ENCODE measurements around the gene GALNTL6. TPM values are rescaled to one million over a fixed set of nuclear protein-coding genes. Genes with fewer than 3 reads are reported as not detected.
"Not testable (repeated sequence)": the region's sequence is repeated elsewhere in the genome, so short reads cannot be mapped to it uniquely, and the experiment has no call there.

The GALNTL6 gene
- total RNA-seq, 2 donors from 2014 or later = 0.71 TPM; not detected in 1

DNA sequence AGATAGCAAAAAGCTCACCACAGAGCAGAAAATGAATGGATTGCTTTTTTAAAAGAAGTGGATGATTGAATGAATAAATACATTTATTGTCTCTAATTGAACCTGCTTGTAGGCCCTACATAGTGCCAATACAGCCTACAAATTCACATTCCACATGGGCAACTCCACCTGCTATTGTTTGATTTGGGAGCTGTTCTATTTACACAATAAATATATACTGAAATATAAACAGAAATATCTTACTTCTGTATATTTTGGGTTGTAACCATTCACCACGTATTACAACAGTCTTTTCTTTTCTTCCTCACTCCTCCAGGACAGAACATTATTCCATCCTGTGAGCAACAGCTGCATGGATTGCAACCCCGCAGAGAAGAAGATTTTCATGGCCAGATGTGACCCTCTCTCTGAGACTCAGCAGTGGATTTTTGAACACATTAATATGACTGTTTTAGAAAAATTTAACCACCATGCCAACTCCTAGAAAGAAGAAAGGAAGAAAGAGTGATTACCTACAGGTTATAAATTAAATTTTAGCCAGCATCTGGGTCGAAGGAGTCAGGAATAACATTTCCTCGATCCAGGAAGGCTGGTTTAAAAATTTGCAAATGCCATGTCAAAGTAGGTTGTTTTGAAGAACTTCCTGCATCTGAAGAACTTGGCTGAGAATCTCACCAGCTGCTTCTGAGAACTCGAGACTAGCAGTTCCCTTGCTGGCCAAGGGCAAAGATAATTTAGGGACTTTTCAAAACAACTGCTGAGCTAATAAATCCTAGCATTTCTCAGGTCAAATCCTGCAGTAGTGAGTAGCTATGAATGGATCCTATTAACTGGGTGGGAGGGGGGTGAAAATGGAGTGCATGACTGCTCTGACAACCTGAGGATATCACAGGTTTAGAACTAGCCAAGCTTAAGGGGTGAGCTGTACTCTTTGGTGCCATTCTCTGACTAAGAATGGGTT lies 1226.7 kb downstream of the GALNTL6 start:
- Mint-ChIP-seq H3K4me1 (peaks cover 18% of the 10 kb centered on the region), H3K4me3 (no peak overlapping the region), H3K9me3 (peaks cover 15% of the 10 kb centered on the region), H3K27me3 (ENCODE audit: insufficient read depth) (peaks cover 13% of the 10 kb centered on the region), H3K27ac (no peak overlapping the region), H3K36me3 (ENCODE audit: low read depth) (no peaks in the 10 kb centered on the region)
- Histone ChIP-seq H3K36me3 (ENCODE audit: control insufficient read depth, insufficient read depth, low read length) (no peaks in the 10 kb centered on the region), H3K9ac (ENCODE audit: extremely low read depth, low read length, poor library complexity, severe bottlenecking) (no peak overlapping the region), H3K4me3 (ENCODE audit: low read length) (no peak overlapping the region), H3K9me3 (ENCODE audit: control insufficient read depth, low read length) (no peaks in the 10 kb centered on the region), H3K27ac (ENCODE audit: low read depth, low read length) (no peak overlapping the region), H3K4me1 (ENCODE audit: control insufficient read depth, insufficient read depth, low read length) (peaks cover 3% of the 10 kb centered on the region), H3K27me3 (ENCODE audit: control insufficient read depth, insufficient read depth, low read length, poor library complexity, severe bottlenecking) (no peaks in the 10 kb centered on the region)
- 72 to 86% methylated on average over 3 to 5 of the region's 5 CpGs for WGBS, 2 experiments (ENCODE audit: insufficient coverage in 1 of 2, insufficient read length in 1 of 2)
- DNase-seq = no peak
- no peak for TF ChIP-seq CTCF (conservative IDR thresholded peaks at IDR 0.05)

- Histone ChIP-seq H3K9me3 (ENCODE audit: control insufficient read depth, low read length) (no peaks in the 10 kb centered on the region), H3K9ac (ENCODE audit: extremely low read depth, low read length, poor library complexity, severe bottlenecking) (no peak overlapping the region), H3K4me1 (ENCODE audit: control insufficient read depth, insufficient read depth, low read length) (peaks cover 3% of the 10 kb centered on the region), H3K27ac (ENCODE audit: low read depth, low read length) (no peak overlapping the region), H3K4me3 (ENCODE audit: low read length) (no peak overlapping the region), H3K36me3 (ENCODE audit: control insufficient read depth, insufficient read depth, low read length) (no peaks in the 10 kb centered on the region), H3K27me3 (ENCODE audit: control insufficient read depth, insufficient read depth, low read length, poor library complexity, severe bottlenecking) (peaks cover 2% of the 10 kb centered on the region)
- H3K36me3 Mint-ChIP-seq (ENCODE audit: low read depth) = no peaks in the 10 kb centered on the region
- peaks cover 15% of the 10 kb centered on the region for H3K9me3 Mint-ChIP-seq
- H3K27me3 Mint-ChIP-seq (ENCODE audit: insufficient read depth) = peaks cover 17% of the 10 kb centered on the region
- H3K4me3 Mint-ChIP-seq = no peak overlapping the region
- DNase-seq = no peak
- H3K27ac Mint-ChIP-seq = no peak overlapping the region
- WGBS, 2 experiments (ENCODE audit: insufficient coverage in 1 of 2, insufficient read length in 1 of 2) = 100% methylated on average over 1 of the region's 1 CpG; no CpG with 5 or more reads in 1 of the 2 experiments
- H3K4me1 Mint-ChIP-seq = peaks cover 18% of the 10 kb centered on the region
- TF ChIP-seq CTCF (conservative IDR thresholded peaks at IDR 0.05) = no peak
Observed at GRCh38 chr4:173041482-173041881, 1228.3 kb downstream of the GALNTL6 start.

DNA sequence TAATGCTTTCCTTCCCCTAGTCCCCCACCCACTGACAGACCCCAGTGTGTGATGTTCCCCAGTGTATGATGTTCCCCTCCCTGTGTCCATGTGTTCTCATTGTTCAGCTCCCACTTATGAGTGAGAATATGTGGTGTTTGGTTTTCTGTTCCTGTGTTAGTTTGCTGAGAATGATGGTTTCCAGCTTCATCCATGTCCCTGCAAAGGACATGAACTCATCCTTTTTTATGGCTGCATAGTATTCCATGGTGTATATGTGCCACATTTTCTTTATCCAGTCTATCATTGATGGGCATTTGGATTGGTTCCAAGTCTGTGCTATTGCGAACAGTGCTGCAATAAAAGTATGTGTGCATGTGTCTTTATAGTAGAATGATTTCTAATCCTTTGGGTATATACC lies 1228.9 kb downstream of the GALNTL6 start:
- Mint-ChIP-seq H3K4me1 (peaks cover 18% of the 10 kb centered on the region), H3K9me3 (peaks cover 15% of the 10 kb centered on the region), H3K27me3 (ENCODE audit: insufficient read depth) (peaks cover 24% of the 10 kb centered on the region)
- WGBS, 2 experiments (ENCODE audit: insufficient coverage in 1 of 2, insufficient read length in 1 of 2) = 100% methylated on average over 1 of the region's 1 CpG
- H3K27me3 ChIP-seq (ENCODE audit: control insufficient read depth, insufficient read depth, low read length, poor library complexity, severe bottlenecking); H3K27ac Mint-ChIP-seq; H3K4me1 ChIP-seq (ENCODE audit: control insufficient read depth, insufficient read depth, low read length); H3K4me3 Mint-ChIP-seq; H3K4me3 ChIP-seq (ENCODE audit: low read length); H3K9me3 ChIP-seq (ENCODE audit: control insufficient read depth, low read length); H3K27ac ChIP-seq (ENCODE audit: low read depth, low read length); DNase-seq; H3K36me3 ChIP-seq (ENCODE audit: control insufficient read depth, insufficient read depth, low read length); H3K36me3 Mint-ChIP-seq (ENCODE audit: low read depth); H3K9ac ChIP-seq (ENCODE audit: extremely low read depth, low read length, poor library complexity, severe bottlenecking): not testable (repeated sequence)

Data from endodermal cell (in vitro differentiated cells).